ENCODE data around the gene DENND2A. TPM values are rescaled to one million over a fixed set of nuclear protein-coding genes. Genes with fewer than 3 reads are reported as not detected.

The DENND2A gene
- total RNA-seq, 1 experiment from 2014 or later, result 7.3 TPM

GRCh38 chr7:140655511-140656408, 15.1 kb upstream of the DENND2A start:
- no peak overlapping the region for H3K4me2 ChIP-seq (ENCODE audit: insufficient read depth, insufficient read length, low read length)
- H3K27ac Mint-ChIP-seq, result no peak overlapping the region; a peak in 1 of 7 replicates

More at GRCh38 chr7:140655511-140656408, 15.1 kb upstream of the DENND2A start:
- H2AK5ac ChIP-seq (ENCODE audit: insufficient read length, low read length), result no peak overlapping the region
- no peaks in the 10 kb centered on the region for H3K79me1 ChIP-seq (ENCODE audit: insufficient read depth, low read depth, low read length, poor library complexity, severe bottlenecking)
- WGBS (ENCODE audit: extremely low coverage, insufficient read length, low lambda C conversion rate), result no CpG with 5 or more reads among the region's 16 CpGs
- no peak overlapping the region for H2BK20ac ChIP-seq (ENCODE audit: low read depth, low read length, poor library complexity, severe bottlenecking)
- Mint-ChIP-seq H3K36me3 (ENCODE audit: insufficient read depth in 1 of 3, low read depth in 3 of 3) (no peaks in the 10 kb centered on the region), H3K4me3 (no peak overlapping the region), H3K27me3 (ENCODE audit: low read depth) (peaks cover 8% of the 10 kb centered on the region), H3K4me1 (peaks cover 8 to 14% of the 10 kb centered on the region in 2 experiments; a peak in 3 of 4 replicates), H3K9me3 (peaks cover 2 to 3% of the 10 kb centered on the region in 2 experiments; a peak in 2 of 5 replicates)
- H3K4ac ChIP-seq (ENCODE audit: low read depth, low read length), result no peak overlapping the region
- no peak overlapping the region for H3K23ac ChIP-seq (ENCODE audit: insufficient read length, low read depth, low read length)
- H3K27me3 ChIP-seq (ENCODE audit: insufficient read depth, low read length), result no peaks in the 10 kb centered on the region
- no peaks in the 10 kb centered on the region for H4K20me1 ChIP-seq (ENCODE audit: control insufficient read depth, insufficient read depth, insufficient read length)
- no peak overlapping the region for H4K5ac ChIP-seq (ENCODE audit: insufficient read length, low read depth, low read length)
- H4K8ac ChIP-seq (replicated peaks; ENCODE audit: insufficient read length, low read depth, low read length), result no peak overlapping the region
- no peak overlapping the region for H4K91ac ChIP-seq (ENCODE audit: insufficient read length, low read depth, low read length)
- no peak overlapping the region for H2AFZ ChIP-seq (ENCODE audit: low read length)
- H3K27ac ChIP-seq (ENCODE audit: insufficient read length, low read depth, low read length), result no peak overlapping the region
- H3T11ph ChIP-seq (ENCODE audit: low read length), result no peak overlapping the region
- H3K9me3 ChIP-seq (ENCODE audit: control insufficient read depth, low read depth, low read length), result no peaks in the 10 kb centered on the region
- no peak overlapping the region for H2BK5ac ChIP-seq (ENCODE audit: insufficient read length, low read length)
- no peak for DNase-seq
- H2BK12ac ChIP-seq (ENCODE audit: insufficient read length, low read depth, low read length), result no peak overlapping the region
- H3K23me2 ChIP-seq (ENCODE audit: insufficient read length, low read depth, low read length, poor library complexity, severe bottlenecking), result no peaks in the 10 kb centered on the region
- no peak for TF ChIP-seq CTCF (conservative IDR thresholded peaks at IDR 0.05)
- H3K79me2 ChIP-seq (ENCODE audit: insufficient read depth, low read length), result no peaks in the 10 kb centered on the region
- no peak overlapping the region for H2BK120ac ChIP-seq (ENCODE audit: low read depth, low read length, poor library complexity, severe bottlenecking)
- no peak overlapping the region for H3K56ac ChIP-seq (ENCODE audit: insufficient read length, low read depth, low read length)
- no peak overlapping the region for H3K14ac ChIP-seq (ENCODE audit: insufficient read depth, low read length)
- no peak overlapping the region for H3K18ac ChIP-seq (ENCODE audit: insufficient read length, low read depth, low read length)
- H3K4me1 ChIP-seq (ENCODE audit: insufficient read depth, low read length), result peaks cover 2% of the 10 kb centered on the region; the same call in 1 of the 2 replicates
- no peak overlapping the region for H2BK15ac ChIP-seq (ENCODE audit: low read depth, low read length)
- no peak overlapping the region for H3K9ac ChIP-seq (ENCODE audit: extremely low read depth, insufficient read length, low read length)
